DND-41 (cell line): ENCODE data around the gene ESRP2.

Experiments used
- ATAC-seq: fragments of 200-7000 bp; cut with Tn5 transposase; 3 replicates; pipeline ENCODE4 v1.9.1; 2021; ENCODE audit warnings: low read depth; ENCODE audit not compliant: insufficient read depth
- DNase-seq: peaks from one replicate; pipeline ENCODE4 v3.0.0-alpha.2; 2020
- H2AFZ ChIP-seq: 2 replicates; pipeline ENCODE4 v1.6.0; 2012; ENCODE audit warnings: low read depth, low read length
- H3K27ac ChIP-seq: 2 replicates; pipeline ENCODE4 v1.5.1; 2012; ENCODE audit warnings: low read length, inconsistent platforms
- H3K27me3 ChIP-seq: fragments of 200-600 bp; sonication (generic); 2 replicates; pipeline ENCODE4 v1.6.0; 2012; ENCODE audit warnings: low read length, mild to moderate bottlenecking, inconsistent platforms; ENCODE audit not compliant: insufficient read depth, poor library complexity
- H3K36me3 ChIP-seq: 2 replicates; pipeline ENCODE4 v1.5.1; 2012; ENCODE audit warnings: low read length, inconsistent platforms; ENCODE audit not compliant: insufficient read depth
- H3K4me1 ChIP-seq: 2 replicates; pipeline ENCODE4 v1.5.1; 2012; ENCODE audit warnings: mild to moderate bottlenecking, low read length; ENCODE audit not compliant: insufficient read depth
- H3K4me2 ChIP-seq: 2 replicates; pipeline ENCODE4 v1.6.0; 2012; ENCODE audit warnings: mild to moderate bottlenecking, moderate library complexity, low read length, inconsistent platforms; ENCODE audit not compliant: insufficient read depth
- H3K4me3 ChIP-seq, 2 experiments: fragments of 200-600 bp in 1 of 2; shearing (Covaris generic) in 1 of 2; 2 replicates each; pipeline ENCODE4 v1.5.1; 2012 to 2016; ENCODE audit warnings: inconsistent platforms in 2 of 2, low read length in 2 of 2, mild to moderate bottlenecking in 2 of 2, low read depth in 1 of 2, moderate library complexity in 1 of 2
- H3K79me2 ChIP-seq: 2 replicates; pipeline ENCODE4 v1.6.0; 2012; ENCODE audit warnings: low read length, inconsistent platforms; ENCODE audit not compliant: insufficient read depth
- H3K9ac ChIP-seq: 2 replicates; pipeline ENCODE4 v1.6.0; 2012; ENCODE audit warnings: low read depth, mild to moderate bottlenecking, inconsistent platforms, low read length, moderate library complexity
- H3K9me3 ChIP-seq: 2 replicates; pipeline ENCODE4 v1.5.1; 2012; ENCODE audit warnings: low read length, moderate library complexity, mild to moderate bottlenecking, inconsistent platforms; ENCODE audit not compliant: insufficient read depth, severe bottlenecking
- H4K20me1 ChIP-seq: 2 replicates; pipeline ENCODE4 v1.6.0; 2012; ENCODE audit warnings: low read length; ENCODE audit not compliant: insufficient read depth
- EZH2 ChIP-seq: IDR thresholded peaks from 3 replicates; pipeline ENCODE4 v1.6.1; 2012; ENCODE audit warnings: borderline replicate concordance, low read depth, mild to moderate bottlenecking, moderate library complexity, low read length, inconsistent platforms; ENCODE audit not compliant: severe bottlenecking
- TF ChIP-seq, protein P1 (sequence below): IDR thresholded peaks from 2 replicates; pipeline ENCODE4 v1.5.1; 2012; ENCODE audit warnings: borderline replicate concordance, low read length, moderate library complexity, mild to moderate bottlenecking; ENCODE audit not compliant: poor library complexity, severe bottlenecking; ENCODE audit errors: extremely low read depth

Gene ESRP2

DNA sequence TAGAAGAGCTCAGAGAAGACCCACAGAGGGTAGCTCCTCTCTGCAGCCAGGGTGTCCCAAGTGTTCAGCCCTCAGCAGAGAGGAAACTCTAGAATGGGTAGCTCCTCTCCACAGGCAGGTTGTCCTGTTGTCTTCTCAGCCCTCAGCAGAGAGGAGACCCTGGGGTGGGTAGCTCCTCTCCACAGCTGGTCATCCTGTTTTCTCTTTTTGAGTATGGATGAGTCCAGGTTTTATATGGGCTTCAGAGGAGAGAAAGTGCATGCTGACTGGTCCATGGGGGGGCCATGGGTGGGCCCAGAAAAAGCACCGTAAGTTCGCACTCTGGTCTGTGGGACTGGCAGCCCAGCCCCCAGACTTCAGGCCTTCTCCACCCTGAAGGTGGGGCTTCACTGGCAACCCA, 48.4 kb downstream of the ESRP2 start:
- ATAC-seq (no peak), DNase-seq (no peak)
- peaks cover 87% of the 10 kb centered on the region for H3K36me3 ChIP-seq
- peaks cover 4% of the 10 kb centered on the region; the same call in 1 of the 2 replicates for H4K20me1 ChIP-seq
- H3K4me2 ChIP-seq = no peak overlapping the region
- H3K27me3 ChIP-seq = no peaks in the 10 kb centered on the region
- no peaks in the 10 kb centered on the region for H3K4me1 ChIP-seq
- no peak overlapping the region for H3K4me3 ChIP-seq
- H2AFZ ChIP-seq = no peak overlapping the region
- H3K9ac ChIP-seq = no peak overlapping the region
- H3K79me2 ChIP-seq = no peaks in the 10 kb centered on the region
- no peak overlapping the region for H3K27ac ChIP-seq
- TF ChIP-seq, protein P1, sequence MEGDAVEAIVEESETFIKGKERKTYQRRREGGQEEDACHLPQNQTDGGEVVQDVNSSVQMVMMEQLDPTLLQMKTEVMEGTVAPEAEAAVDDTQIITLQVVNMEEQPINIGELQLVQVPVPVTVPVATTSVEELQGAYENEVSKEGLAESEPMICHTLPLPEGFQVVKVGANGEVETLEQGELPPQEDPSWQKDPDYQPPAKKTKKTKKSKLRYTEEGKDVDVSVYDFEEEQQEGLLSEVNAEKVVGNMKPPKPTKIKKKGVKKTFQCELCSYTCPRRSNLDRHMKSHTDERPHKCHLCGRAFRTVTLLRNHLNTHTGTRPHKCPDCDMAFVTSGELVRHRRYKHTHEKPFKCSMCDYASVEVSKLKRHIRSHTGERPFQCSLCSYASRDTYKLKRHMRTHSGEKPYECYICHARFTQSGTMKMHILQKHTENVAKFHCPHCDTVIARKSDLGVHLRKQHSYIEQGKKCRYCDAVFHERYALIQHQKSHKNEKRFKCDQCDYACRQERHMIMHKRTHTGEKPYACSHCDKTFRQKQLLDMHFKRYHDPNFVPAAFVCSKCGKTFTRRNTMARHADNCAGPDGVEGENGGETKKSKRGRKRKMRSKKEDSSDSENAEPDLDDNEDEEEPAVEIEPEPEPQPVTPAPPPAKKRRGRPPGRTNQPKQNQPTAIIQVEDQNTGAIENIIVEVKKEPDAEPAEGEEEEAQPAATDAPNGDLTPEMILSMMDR = no peak
- TF ChIP-seq EZH2 = no peak
- no peaks in the 10 kb centered on the region for H3K9me3 ChIP-seq

- Histone ChIP-seq H3K4me1 (no peaks in the 10 kb centered on the region), H4K20me1 (peaks cover 4% of the 10 kb centered on the region; the same call in 1 of the 2 replicates), H3K36me3 (peaks cover 89% of the 10 kb centered on the region), H3K9me3 (no peaks in the 10 kb centered on the region), H3K27ac (no peak overlapping the region), H2AFZ (no peak overlapping the region), H3K9ac (no peak overlapping the region), H3K79me2 (no peaks in the 10 kb centered on the region), H3K27me3 (no peaks in the 10 kb centered on the region), H3K4me2 (no peak overlapping the region), H3K4me3 (no peak overlapping the region)
- no peak for DNase-seq
- ATAC-seq = no peak
- TF ChIP-seq, protein P1 = no peak
- TF ChIP-seq EZH2 = no peak
Measured at GRCh38 chr16:68186877-68187276, 49.0 kb downstream of the ESRP2 start.

DNA sequence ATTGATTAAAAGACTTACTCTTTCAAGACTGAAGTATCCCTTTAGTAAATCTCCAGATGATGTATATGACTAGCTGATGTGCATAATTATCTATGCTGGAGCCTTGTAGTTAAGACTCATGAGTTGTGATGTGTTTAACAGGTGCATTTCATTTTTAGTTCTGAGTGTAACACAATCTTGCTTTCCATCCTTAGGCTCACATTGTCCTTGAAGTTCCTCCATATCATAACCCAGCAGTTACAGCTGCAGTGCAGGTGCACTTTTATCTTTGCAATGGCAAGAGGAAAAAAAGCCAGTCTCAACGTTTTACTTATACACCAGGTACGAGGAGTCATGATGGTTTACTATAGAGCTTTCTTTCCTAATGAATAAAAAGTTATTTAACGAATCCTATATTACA, 52.9 kb downstream of the ESRP2 start:
- no peaks in the 10 kb centered on the region for H3K27me3 ChIP-seq
- H2AFZ ChIP-seq = no peak overlapping the region
- no peak for ATAC-seq
- no peak for DNase-seq
- no peak overlapping the region for H3K4me2 ChIP-seq
- no peak for TF ChIP-seq EZH2
- TF ChIP-seq, protein P1 = no peak
- no peaks in the 10 kb centered on the region for H4K20me1 ChIP-seq
- no peaks in the 10 kb centered on the region for H3K4me1 ChIP-seq
- H3K4me3 ChIP-seq = no peak overlapping the region
- H3K27ac ChIP-seq = no peak overlapping the region
- H3K36me3 ChIP-seq = peaks cover 89% of the 10 kb centered on the region
- no peaks in the 10 kb centered on the region for H3K79me2 ChIP-seq
- H3K9me3 ChIP-seq = no peaks in the 10 kb centered on the region
- H3K9ac ChIP-seq = no peak overlapping the region

DNA sequence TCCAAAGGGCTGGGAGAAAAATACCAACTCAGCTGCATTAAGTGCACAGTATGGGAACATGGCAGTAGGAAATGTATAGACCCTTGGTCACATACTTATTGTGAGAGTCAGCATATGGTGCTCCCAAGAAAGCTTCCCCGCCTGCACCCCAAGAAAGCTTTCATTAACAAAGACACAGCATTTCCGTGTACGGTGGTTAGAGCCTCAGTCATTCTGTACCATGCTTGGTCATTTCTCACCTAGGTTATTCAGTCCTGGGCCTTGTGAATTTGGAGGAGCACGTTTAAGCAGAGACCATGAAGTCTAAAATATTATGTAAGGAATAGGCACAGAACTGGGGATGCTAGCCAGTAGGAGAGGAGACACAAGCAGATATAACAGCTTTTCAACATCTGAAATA, 56.1 kb downstream of the ESRP2 start:
- no peak overlapping the region for H3K4me3 ChIP-seq
- H3K27me3 ChIP-seq = no peaks in the 10 kb centered on the region
- H3K9me3 ChIP-seq = no peaks in the 10 kb centered on the region
- TF ChIP-seq, protein P1 = no peak
- no peak for TF ChIP-seq EZH2
- H4K20me1 ChIP-seq = no peaks in the 10 kb centered on the region
- H3K79me2 ChIP-seq = no peaks in the 10 kb centered on the region
- no peak overlapping the region for H3K27ac ChIP-seq
- peaks cover 79% of the 10 kb centered on the region for H3K36me3 ChIP-seq
- no peak overlapping the region for H3K4me2 ChIP-seq
- no peak overlapping the region for H2AFZ ChIP-seq
- ATAC-seq = no peak
- H3K4me1 ChIP-seq = no peaks in the 10 kb centered on the region
- no peak for DNase-seq
- H3K9ac ChIP-seq = no peak overlapping the region
